ENCODE measurements around the gene STARD13. TPM values are rescaled to one million over a fixed set of nuclear protein-coding genes. Genes with fewer than 3 reads are reported as not detected.

Gene STARD13
- total RNA-seq, 1 experiment from 2014 or later = 4.1 TPM

- H3K9me3 ChIP-seq (ENCODE audit: control insufficient read depth in 1 of 2, insufficient read depth in 1 of 2, low read depth in 1 of 2, low read length in 2 of 2) = no peaks in the 10 kb centered on the region
- no peak for DNase-seq (ENCODE audit: low read depth, low spot score)
- no TSS peak for BruUV-seq (replicated peaks)
- no peaks in the 10 kb centered on the region for H3K36me3 ChIP-seq (ENCODE audit: control insufficient read depth in 1 of 2, insufficient read depth in 2 of 2, low read length in 2 of 2)
- RAD21 ChIA-PET (ENCODE audit: low non-redundant PET in 1 of 2, low total read pairs in 2 of 2, uncharacterized antibody in 2 of 2, unreplicated experiment in 2 of 2) = no interaction called here
- no peak for ATAC-seq
- H3K27me3 ChIP-seq (ENCODE audit: insufficient read depth, low read length) = no peaks in the 10 kb centered on the region
- no peak overlapping the region for H3K4me3 ChIP-seq (replicated peaks in 1 of 2; ENCODE audit: low read depth in 1 of 2, low read length in 2 of 2)
- no peak overlapping the region for H3K4me2 ChIP-seq (ENCODE audit: low read length)
- no peak overlapping the region for H2AFZ ChIP-seq (ENCODE audit: low read depth, low read length, poor library complexity, severe bottlenecking)
- TF ChIP-seq RAD21 (IDR thresholded peaks at IDR 0.05; ENCODE audit: low read depth) = no peak
- no peak for TF ChIP-seq YY1 (IDR thresholded peaks at IDR 0.05; ENCODE audit: extremely low read depth, insufficient replicate concordance, low read depth, low read length)
- no peak for TF ChIP-seq SP1 (IDR thresholded peaks at IDR 0.05; ENCODE audit: low read depth)
- no peak for TF ChIP-seq CTCF (IDR thresholded peaks at IDR 0.05 in 2 of 3, conservative IDR thresholded peaks at IDR 0.05 in 1 of 3; ENCODE audit: borderline replicate concordance in 1 of 3, insufficient read depth in 1 of 3, low read depth in 2 of 3, low read length in 2 of 3)
- no peak for TF ChIP-seq ZNF274 (IDR thresholded peaks at IDR 0.05; ENCODE audit: low read depth, low read length)
- no peak for TF ChIP-seq EZH2 (IDR thresholded peaks at IDR 0.05)
- no peak for TF ChIP-seq SRF (IDR thresholded peaks at IDR 0.05; ENCODE audit: low read depth)
- TF ChIP-seq FOSL1 (IDR thresholded peaks at IDR 0.05; ENCODE audit: low read depth) = no peak
- TF ChIP-seq MAX (IDR thresholded peaks at IDR 0.05) = no peak
- TF ChIP-seq REST (IDR thresholded peaks at IDR 0.05; ENCODE audit: low read depth) = no peak
- no peak for TF ChIP-seq ZBTB33 (IDR thresholded peaks at IDR 0.05; ENCODE audit: extremely low read depth, insufficient replicate concordance, low read length)
- no peak for TF ChIP-seq CEBPB (IDR thresholded peaks at IDR 0.05; ENCODE audit: low read depth)
- no peak for TF ChIP-seq POLR2AphosphoS5 (IDR thresholded peaks at IDR 0.05; ENCODE audit: low read depth, low read length)
- no peak for TF ChIP-seq ZFX (IDR thresholded peaks at IDR 0.05)
- TF ChIP-seq POLR2A (IDR thresholded peaks at IDR 0.05; ENCODE audit: borderline replicate concordance, extremely low read depth, insufficient read depth, insufficient read length) = no peak
- no peak for TF ChIP-seq CBX3 (IDR thresholded peaks at IDR 0.05; ENCODE audit: low read depth)
- no peak for TF ChIP-seq EGR1 (IDR thresholded peaks at IDR 0.05; ENCODE audit: low read depth)
- CTCF ChIA-PET = no interaction called here
- H3K9ac ChIP-seq (ENCODE audit: low read length) = no peak overlapping the region
- H3K4me1 ChIP-seq (ENCODE audit: control insufficient read depth in 1 of 2, insufficient read depth in 2 of 2, low read length in 2 of 2) = peaks cover 31 to 32% of the 10 kb centered on the region in 2 experiments; a peak in 3 of 4 replicates
- H3K27ac ChIP-seq (ENCODE audit: low read depth, low read length) = no peak overlapping the region
- no peaks in the 10 kb centered on the region for H3K79me2 ChIP-seq (ENCODE audit: insufficient read depth, low read length)
- intact Hi-C loops (cut with micrococcal nuclease) = no loop called here
- POLR2A ChIA-PET = no interaction called here
- no peaks in the 10 kb centered on the region for H3K9me2 ChIP-seq (ENCODE audit: insufficient read depth)
- H4K20me1 ChIP-seq (ENCODE audit: insufficient read depth) = no peaks in the 10 kb centered on the region
Observed at GRCh38 chr13:33257841-33258807, 27.4 kb downstream of the STARD13 start.
